SK-N-SH (cell line): ENCODE data around the gene RPS6KC1.
"Not testable (repeated sequence)": the region's sequence is repeated elsewhere in the genome, so short reads cannot be mapped to it uniquely, and the experiment has no call there.

Source experiments
- CTCF ChIP-seq: fragments of 200-600 bp; sonication (generic); IDR thresholded peaks from 2 replicates; pipeline ENCODE4 v1.6.1; 2017; ENCODE audit warnings: antibody characterized with exemption, mild to moderate bottlenecking, moderate library complexity
- REST ChIP-seq: IDR thresholded peaks from 2 replicates; pipeline ENCODE4 v1.6.1; 2012; ENCODE audit warnings: mild to moderate bottlenecking, low read depth, low read length, moderate library complexity

- not testable (repeated sequence) for TF ChIP-seq REST, CTCF
Measured at GRCh38 chr1:213112723-213113122, 61.7 kb downstream of the RPS6KC1 start.
